Measurements from ENCODE around the gene EOMES. TPM values are rescaled to one million over a fixed set of nuclear protein-coding genes. Genes with fewer than 3 reads are reported as not detected.

Gene EOMES
- total and polyA plus RNA-seq, 2 donors (not counting 1 experiment from before 2014, with no cell fraction given), result under 0.01 to 0.01 TPM

DNA sequence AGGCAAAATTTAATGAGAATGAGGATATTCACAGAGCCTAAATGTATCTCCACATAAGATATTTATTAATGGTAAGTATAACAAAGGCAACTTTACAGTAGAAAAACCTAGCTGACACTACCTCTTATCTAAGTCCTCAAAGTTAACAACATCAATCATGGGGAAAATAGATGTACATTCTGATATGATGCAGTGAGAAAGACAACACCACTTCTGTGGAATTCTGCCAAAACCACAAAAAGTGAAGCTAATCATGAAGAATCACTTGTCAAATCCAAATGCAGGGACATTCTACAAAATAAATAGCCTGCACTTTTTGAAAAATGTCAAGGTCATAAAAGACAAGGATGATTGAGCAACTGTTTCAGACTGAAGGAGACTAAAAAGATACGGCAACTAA, 27.5 kb upstream of the EOMES start:
- DNase-seq (ENCODE audit: low read depth in 2 of 2), result no peak
- Histone ChIP-seq H3K9ac (ENCODE audit: insufficient read depth, low read length) (no peak overlapping the region), H3K4me2 (ENCODE audit: extremely low read depth, insufficient read depth, low read length) (no peak overlapping the region), H3K4me1 (ENCODE audit: control insufficient read depth, extremely low read depth, insufficient read depth, low read length) (no peaks in the 10 kb centered on the region), H3K9me3 (ENCODE audit: control insufficient read depth, insufficient read depth, low read depth, low read length) (no peaks in the 10 kb centered on the region), H4K20me1 (ENCODE audit: control insufficient read depth, extremely low read depth, insufficient read depth, low read length) (no peaks in the 10 kb centered on the region), H3K27me3 (ENCODE audit: control insufficient read depth, insufficient read depth, low read length) (no peaks in the 10 kb centered on the region), H3K27ac (ENCODE audit: insufficient read depth, low read length) (no peak overlapping the region), H3K4me3 (replicated peaks in 1 of 4; ENCODE audit: control extremely low read depth in 1 of 4, insufficient read depth in 1 of 4, low read depth in 3 of 4, low read length in 4 of 4) (no peak overlapping the region), H3K79me2 (ENCODE audit: control insufficient read depth, insufficient read depth, low read length) (no peaks in the 10 kb centered on the region), H2AFZ (ENCODE audit: low read length) (no peak overlapping the region), H3K36me3 (ENCODE audit: control insufficient read depth, insufficient read depth, low read length) (no peaks in the 10 kb centered on the region)
- TF ChIP-seq EZH2 (IDR thresholded peaks at IDR 0.05; ENCODE audit: low read length, missing control alignments), result no peak
- TF ChIP-seq, protein P1, sequence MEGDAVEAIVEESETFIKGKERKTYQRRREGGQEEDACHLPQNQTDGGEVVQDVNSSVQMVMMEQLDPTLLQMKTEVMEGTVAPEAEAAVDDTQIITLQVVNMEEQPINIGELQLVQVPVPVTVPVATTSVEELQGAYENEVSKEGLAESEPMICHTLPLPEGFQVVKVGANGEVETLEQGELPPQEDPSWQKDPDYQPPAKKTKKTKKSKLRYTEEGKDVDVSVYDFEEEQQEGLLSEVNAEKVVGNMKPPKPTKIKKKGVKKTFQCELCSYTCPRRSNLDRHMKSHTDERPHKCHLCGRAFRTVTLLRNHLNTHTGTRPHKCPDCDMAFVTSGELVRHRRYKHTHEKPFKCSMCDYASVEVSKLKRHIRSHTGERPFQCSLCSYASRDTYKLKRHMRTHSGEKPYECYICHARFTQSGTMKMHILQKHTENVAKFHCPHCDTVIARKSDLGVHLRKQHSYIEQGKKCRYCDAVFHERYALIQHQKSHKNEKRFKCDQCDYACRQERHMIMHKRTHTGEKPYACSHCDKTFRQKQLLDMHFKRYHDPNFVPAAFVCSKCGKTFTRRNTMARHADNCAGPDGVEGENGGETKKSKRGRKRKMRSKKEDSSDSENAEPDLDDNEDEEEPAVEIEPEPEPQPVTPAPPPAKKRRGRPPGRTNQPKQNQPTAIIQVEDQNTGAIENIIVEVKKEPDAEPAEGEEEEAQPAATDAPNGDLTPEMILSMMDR (conservative IDR thresholded peaks at IDR 0.05 in 1 of 2, IDR thresholded peaks at IDR 0.05 in 1 of 2; ENCODE audit: low read depth in 1 of 2, low read length in 2 of 2), result no peak

DNA sequence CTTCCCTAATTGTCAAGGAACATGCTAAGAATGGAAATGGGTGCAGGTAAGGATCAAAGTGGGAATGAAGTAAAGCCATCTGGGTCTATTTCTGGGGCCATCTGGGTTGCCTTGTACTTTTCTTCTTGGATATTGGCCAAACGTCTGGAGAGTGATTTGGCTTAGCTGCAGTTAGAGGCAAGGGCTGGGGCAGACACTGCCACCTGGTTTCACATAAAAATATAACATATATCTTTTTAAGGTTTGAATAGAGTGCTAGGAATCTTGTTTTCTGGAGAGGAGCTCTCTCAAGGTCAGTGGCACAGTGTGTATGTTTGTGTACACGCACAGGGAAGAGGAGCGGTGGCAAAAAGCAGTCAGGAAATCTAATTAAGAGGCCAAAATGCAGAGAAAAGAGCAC, 24.7 kb upstream of the EOMES start:
- Histone ChIP-seq H3K27me3 (ENCODE audit: control insufficient read depth, insufficient read depth, low read length) (no peaks in the 10 kb centered on the region), H3K4me1 (ENCODE audit: control insufficient read depth, extremely low read depth, insufficient read depth, low read length) (no peaks in the 10 kb centered on the region), H3K4me3 (replicated peaks in 1 of 4; ENCODE audit: control extremely low read depth in 1 of 4, insufficient read depth in 1 of 4, low read depth in 3 of 4, low read length in 4 of 4) (no peak overlapping the region), H3K79me2 (ENCODE audit: control insufficient read depth, insufficient read depth, low read length) (no peaks in the 10 kb centered on the region), H3K27ac (ENCODE audit: insufficient read depth, low read length) (no peak overlapping the region), H3K9ac (ENCODE audit: insufficient read depth, low read length) (no peak overlapping the region), H4K20me1 (ENCODE audit: control insufficient read depth, extremely low read depth, insufficient read depth, low read length) (no peaks in the 10 kb centered on the region), H3K4me2 (ENCODE audit: extremely low read depth, insufficient read depth, low read length) (no peak overlapping the region), H3K9me3 (ENCODE audit: control insufficient read depth, insufficient read depth, low read depth, low read length) (no peaks in the 10 kb centered on the region), H2AFZ (ENCODE audit: low read length) (no peak overlapping the region), H3K36me3 (ENCODE audit: control insufficient read depth, insufficient read depth, low read length) (no peaks in the 10 kb centered on the region)
- no peak for TF ChIP-seq EZH2 (IDR thresholded peaks at IDR 0.05; ENCODE audit: low read length, missing control alignments)
- no peak for DNase-seq (ENCODE audit: low read depth in 2 of 2)

DNA sequence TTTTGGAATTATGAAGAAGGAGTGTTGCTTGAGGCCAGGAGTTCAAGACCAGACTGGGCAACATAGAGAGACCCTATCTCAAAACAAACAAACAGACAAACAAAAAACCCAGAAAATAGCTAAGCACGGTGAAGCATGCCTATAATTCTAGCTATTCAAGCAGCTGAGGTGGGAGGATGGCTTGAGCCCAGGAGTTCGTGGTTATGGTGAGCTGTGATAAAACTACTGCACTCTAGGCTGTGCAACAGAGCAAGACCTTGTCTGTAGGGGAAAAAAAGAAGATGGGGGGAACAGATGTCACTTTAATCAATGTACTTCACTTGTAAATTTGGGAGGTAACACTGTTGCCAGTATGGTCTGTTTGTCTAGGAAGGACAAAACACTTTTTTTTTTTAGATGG, 18.7 kb upstream of the EOMES start:
- no peaks in the 10 kb centered on the region for H3K9me3 ChIP-seq (ENCODE audit: control insufficient read depth, insufficient read depth, low read depth, low read length)
- no peak overlapping the region for H3K27ac ChIP-seq (ENCODE audit: insufficient read depth, low read length)
- H4K20me1 ChIP-seq (ENCODE audit: control insufficient read depth, extremely low read depth, insufficient read depth, low read length), result no peaks in the 10 kb centered on the region
- H3K4me2 ChIP-seq (ENCODE audit: extremely low read depth, insufficient read depth, low read length), result no peak overlapping the region
- H3K4me1 ChIP-seq (ENCODE audit: control insufficient read depth, extremely low read depth, insufficient read depth, low read length), result no peaks in the 10 kb centered on the region
- no peaks in the 10 kb centered on the region for H3K27me3 ChIP-seq (ENCODE audit: control insufficient read depth, insufficient read depth, low read length)
- H3K4me3 ChIP-seq (replicated peaks in 1 of 4; ENCODE audit: control extremely low read depth in 1 of 4, insufficient read depth in 1 of 4, low read depth in 3 of 4, low read length in 4 of 4), result no peak overlapping the region
- H2AFZ ChIP-seq (ENCODE audit: low read length), result no peak overlapping the region
- no peak overlapping the region for H3K9ac ChIP-seq (ENCODE audit: insufficient read depth, low read length)
- DNase-seq (ENCODE audit: low read depth in 2 of 2), result no peak
- H3K79me2 ChIP-seq (ENCODE audit: control insufficient read depth, insufficient read depth, low read length), result no peaks in the 10 kb centered on the region
- TF ChIP-seq, protein P1 (conservative IDR thresholded peaks at IDR 0.05 in 1 of 2, IDR thresholded peaks at IDR 0.05 in 1 of 2; ENCODE audit: low read depth in 1 of 2, low read length in 2 of 2), result no peak
- TF ChIP-seq EZH2 (IDR thresholded peaks at IDR 0.05; ENCODE audit: low read length, missing control alignments), result no peak
- H3K36me3 ChIP-seq (ENCODE audit: control insufficient read depth, insufficient read depth, low read length), result no peaks in the 10 kb centered on the region

All from fibroblast of lung (primary cell).